Measurements from ENCODE around the gene ARHGAP15.

DNA sequence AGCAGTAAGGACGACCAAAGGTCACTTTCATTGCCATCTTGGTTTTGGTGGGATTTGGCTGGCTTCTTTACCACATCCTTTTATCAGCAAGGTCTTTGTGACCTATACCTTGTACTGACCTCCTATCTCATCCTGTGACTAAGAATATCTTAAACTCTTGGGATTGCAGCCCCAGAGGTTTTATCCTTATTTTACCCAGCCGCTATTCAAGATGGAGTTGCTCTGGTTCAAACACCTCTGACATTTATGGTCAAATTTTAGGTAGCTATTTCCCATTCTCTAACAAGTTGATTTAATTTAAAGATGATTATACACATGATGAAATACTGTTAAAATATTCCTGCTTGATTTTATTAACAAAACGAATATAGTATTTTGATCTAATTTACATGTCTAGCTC lies 326.1 kb downstream of the ARHGAP15 start:
- no peak for TF ChIP-seq POLR2A (IDR thresholded peaks at IDR 0.05)
- TF ChIP-seq, protein P1, sequence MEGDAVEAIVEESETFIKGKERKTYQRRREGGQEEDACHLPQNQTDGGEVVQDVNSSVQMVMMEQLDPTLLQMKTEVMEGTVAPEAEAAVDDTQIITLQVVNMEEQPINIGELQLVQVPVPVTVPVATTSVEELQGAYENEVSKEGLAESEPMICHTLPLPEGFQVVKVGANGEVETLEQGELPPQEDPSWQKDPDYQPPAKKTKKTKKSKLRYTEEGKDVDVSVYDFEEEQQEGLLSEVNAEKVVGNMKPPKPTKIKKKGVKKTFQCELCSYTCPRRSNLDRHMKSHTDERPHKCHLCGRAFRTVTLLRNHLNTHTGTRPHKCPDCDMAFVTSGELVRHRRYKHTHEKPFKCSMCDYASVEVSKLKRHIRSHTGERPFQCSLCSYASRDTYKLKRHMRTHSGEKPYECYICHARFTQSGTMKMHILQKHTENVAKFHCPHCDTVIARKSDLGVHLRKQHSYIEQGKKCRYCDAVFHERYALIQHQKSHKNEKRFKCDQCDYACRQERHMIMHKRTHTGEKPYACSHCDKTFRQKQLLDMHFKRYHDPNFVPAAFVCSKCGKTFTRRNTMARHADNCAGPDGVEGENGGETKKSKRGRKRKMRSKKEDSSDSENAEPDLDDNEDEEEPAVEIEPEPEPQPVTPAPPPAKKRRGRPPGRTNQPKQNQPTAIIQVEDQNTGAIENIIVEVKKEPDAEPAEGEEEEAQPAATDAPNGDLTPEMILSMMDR (IDR thresholded peaks at IDR 0.05): no peak

Measured in transverse colon (tissue), 3 donors.